Activated CD8-positive, alpha-beta T cell treated with anti-CD3 and anti-CD28 coated beads for 36 hours (primary cell): Measurements from ENCODE around the gene AREL1. TPM values are rescaled to one million over a fixed set of nuclear protein-coding genes. Genes with fewer than 3 reads are reported as not detected.

ENCODE experiments used
- ATAC-seq: fragments of 200-7000 bp; cut with Tn5 transposase; one replicate; pipeline ENCODE4 v1.10.0; 2021; ENCODE audit warnings: mild to moderate bottlenecking, moderate library complexity
- CTCF ChIA-PET: fragments of 350-600 bp; sonication (Branson Sonifier 250); formaldehyde crosslinking; loops from one replicate; lab custom pipeline; 2021; ENCODE audit warnings: antibody characterized with exemption; lab: Charles Lee
- POLR2A ChIA-PET: fragments of 350-600 bp; sonication (Branson Sonifier 250); formaldehyde crosslinking; loops from one replicate; lab custom pipeline; 2021; ENCODE audit warnings: antibody characterized with exemption; lab: Charles Lee
- DNase-seq: peaks from one replicate; pipeline ENCODE4 v3.0.0-alpha.2; 2020
- H3K27ac Mint-ChIP-seq: one replicate; pipeline ENCODE4 v1.8.0; 2021; ENCODE audit warnings: mild to moderate bottlenecking, mixed read lengths
- H3K27me3 Mint-ChIP-seq: one replicate; pipeline ENCODE4 v1.8.0; 2021; ENCODE audit warnings: mixed read lengths
- H3K36me3 Mint-ChIP-seq: one replicate; pipeline ENCODE4 v1.8.0; 2021; ENCODE audit warnings: low read depth, mixed read lengths
- H3K4me1 Mint-ChIP-seq: one replicate; pipeline ENCODE4 v1.8.0; 2021; ENCODE audit warnings: low read depth, mixed read lengths
- H3K4me3 Mint-ChIP-seq: one replicate; pipeline ENCODE4 v1.8.0; 2021; ENCODE audit warnings: mild to moderate bottlenecking, moderate library complexity, mixed read lengths
- H3K9me3 Mint-ChIP-seq: one replicate; pipeline ENCODE4 v1.8.0; 2021; ENCODE audit warnings: mixed read lengths
- intact Hi-C: fragments of 100-400 bp; cut with micrococcal nuclease; formaldehyde crosslinking; loops from one replicate; pipeline ENCODE4 v1.10.0; 2022
- total RNA-seq, 2 experiments: library from RNA; stranded (reverse); gene quantifications; one replicate each; pipeline ENCODE4 v1.2.3, GENCODE V29; 2021
- TF ChIP-seq, protein P1 (sequence below): fragments of 200-600 bp; IDR thresholded peaks from one replicate; pipeline ENCODE4 v1.8.0; 2022; ENCODE audit warnings: antibody characterized with exemption, mild to moderate bottlenecking

AREL1 gene
- total RNA-seq, 2 experiments from 2014 or later, result 26.4 to 28.2 TPM

DNA sequence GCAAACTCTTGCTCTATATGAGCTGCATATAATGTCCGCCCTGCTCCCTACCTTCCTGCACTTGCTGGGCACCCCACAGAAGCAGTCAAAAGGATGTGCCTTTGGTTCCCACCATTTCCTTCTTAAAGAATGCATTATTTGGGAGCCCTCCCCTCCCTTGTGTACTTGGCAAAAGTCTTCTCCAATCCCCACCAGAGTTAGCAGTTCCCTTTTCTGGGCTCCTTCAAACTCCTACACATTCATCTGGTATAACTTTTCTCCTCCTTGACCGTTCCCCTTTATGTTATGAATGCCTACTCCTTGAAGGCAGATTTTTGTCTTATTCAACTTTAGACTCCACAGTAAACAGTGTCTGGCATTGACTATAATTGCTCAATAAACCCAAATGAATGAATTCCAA, 27.8 kb downstream of the AREL1 start:
- no peak overlapping the region for H3K27ac Mint-ChIP-seq
- ChIA-PET POLR2A (interaction anchor here (0.7 kb wide), 1 partner anchor 100 kb away, joined by 3 read pairs; no protein-coding TSS in a partner anchor), CTCF (interaction anchor here (0.7 to 2.5 kb wide), 7 partner anchors 12 to 176 kb away, joined by 3 to 13 read pairs (median 3); no protein-coding TSS in a partner anchor)
- TF ChIP-seq, protein P1, sequence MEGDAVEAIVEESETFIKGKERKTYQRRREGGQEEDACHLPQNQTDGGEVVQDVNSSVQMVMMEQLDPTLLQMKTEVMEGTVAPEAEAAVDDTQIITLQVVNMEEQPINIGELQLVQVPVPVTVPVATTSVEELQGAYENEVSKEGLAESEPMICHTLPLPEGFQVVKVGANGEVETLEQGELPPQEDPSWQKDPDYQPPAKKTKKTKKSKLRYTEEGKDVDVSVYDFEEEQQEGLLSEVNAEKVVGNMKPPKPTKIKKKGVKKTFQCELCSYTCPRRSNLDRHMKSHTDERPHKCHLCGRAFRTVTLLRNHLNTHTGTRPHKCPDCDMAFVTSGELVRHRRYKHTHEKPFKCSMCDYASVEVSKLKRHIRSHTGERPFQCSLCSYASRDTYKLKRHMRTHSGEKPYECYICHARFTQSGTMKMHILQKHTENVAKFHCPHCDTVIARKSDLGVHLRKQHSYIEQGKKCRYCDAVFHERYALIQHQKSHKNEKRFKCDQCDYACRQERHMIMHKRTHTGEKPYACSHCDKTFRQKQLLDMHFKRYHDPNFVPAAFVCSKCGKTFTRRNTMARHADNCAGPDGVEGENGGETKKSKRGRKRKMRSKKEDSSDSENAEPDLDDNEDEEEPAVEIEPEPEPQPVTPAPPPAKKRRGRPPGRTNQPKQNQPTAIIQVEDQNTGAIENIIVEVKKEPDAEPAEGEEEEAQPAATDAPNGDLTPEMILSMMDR, result no peak
- no peaks in the 10 kb centered on the region for H3K27me3 Mint-ChIP-seq
- H3K4me1 Mint-ChIP-seq, result peaks cover 23% of the 10 kb centered on the region
- no peak overlapping the region for H3K4me3 Mint-ChIP-seq
- H3K9me3 Mint-ChIP-seq, result no peaks in the 10 kb centered on the region
- ATAC-seq (no peak), DNase-seq (no peak)
- H3K36me3 Mint-ChIP-seq, result peaks cover 38% of the 10 kb centered on the region
- intact Hi-C loops, result no loop called here

DNA sequence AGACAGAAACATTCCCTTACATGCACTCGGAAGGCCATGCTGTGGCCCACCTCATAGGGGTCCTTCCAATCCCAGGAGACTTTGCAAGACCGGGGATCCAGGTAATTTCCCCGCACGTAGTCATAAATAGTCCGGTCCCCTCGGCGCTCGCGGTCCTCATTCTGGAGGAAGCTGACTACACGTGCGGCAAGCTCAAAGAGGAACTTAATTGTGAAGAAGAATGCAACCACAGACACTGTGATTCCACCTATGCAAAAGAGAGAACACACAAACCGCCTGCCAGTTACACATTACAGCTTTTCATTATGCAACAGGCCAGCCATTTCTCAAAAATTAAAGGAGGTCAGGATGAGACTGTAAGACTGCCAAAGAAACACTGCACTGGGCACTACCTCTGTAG, 28.4 kb downstream of the AREL1 start:
- peaks cover 38% of the 10 kb centered on the region for H3K36me3 Mint-ChIP-seq
- CTCF ChIA-PET, result interaction anchor here (0.7 to 2.5 kb wide), 6 partner anchors 22 to 247 kb away, joined by 3 to 13 read pairs (median 3); no protein-coding TSS in a partner anchor

DNA sequence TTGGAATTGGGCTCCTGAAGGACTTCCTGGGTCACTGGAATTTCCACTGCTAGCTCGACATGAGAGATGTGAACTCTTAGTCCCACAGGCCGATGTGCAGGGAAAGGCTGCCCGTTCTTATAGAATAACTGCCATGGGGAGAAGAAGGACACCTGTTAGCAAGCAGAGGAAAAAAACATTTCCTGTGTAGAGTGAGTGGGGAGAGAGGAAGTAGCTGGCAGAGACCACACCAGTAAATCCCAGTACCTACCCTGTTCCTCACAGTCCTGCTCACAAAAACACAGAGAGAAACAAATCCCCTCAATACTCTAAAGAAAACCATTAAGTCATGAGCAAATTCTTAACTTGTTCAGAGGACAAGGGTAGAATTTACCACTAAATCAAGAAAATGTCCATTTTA, 29.5 kb downstream of the AREL1 start:
- Mint-ChIP-seq H3K9me3 (no peaks in the 10 kb centered on the region), H3K27me3 (no peaks in the 10 kb centered on the region), H3K27ac (peak overlapping the region; percentile 17), H3K4me3 (no peak overlapping the region), H3K4me1 (peaks cover 23% of the 10 kb centered on the region), H3K36me3 (peaks cover 32% of the 10 kb centered on the region)
- ChIA-PET CTCF (interaction anchor here (1.5 kb wide), 1 partner anchor 178 kb away, joined by 3 read pairs; no protein-coding TSS in a partner anchor), POLR2A (interaction anchor here (0.7 kb wide), 1 partner anchor 71 kb away, joined by 3 read pairs; no protein-coding TSS in a partner anchor)
- ATAC-seq (no peak), DNase-seq (no peak)
- intact Hi-C loops, result no loop called here
- TF ChIP-seq, protein P1, result no peak

More for the DNA sequence above, 28.4 kb downstream of the AREL1 start:
- Mint-ChIP-seq H3K27ac (no peak overlapping the region), H3K9me3 (no peaks in the 10 kb centered on the region), H3K4me1 (peaks cover 23% of the 10 kb centered on the region), H3K4me3 (no peak overlapping the region), H3K27me3 (no peaks in the 10 kb centered on the region)
- DNase-seq (peak; percentile 28), ATAC-seq (peak; percentile 37)
- intact Hi-C loops, result no loop called here
- POLR2A ChIA-PET, result no interaction called here
- TF ChIP-seq, protein P1, result no peak

DNA sequence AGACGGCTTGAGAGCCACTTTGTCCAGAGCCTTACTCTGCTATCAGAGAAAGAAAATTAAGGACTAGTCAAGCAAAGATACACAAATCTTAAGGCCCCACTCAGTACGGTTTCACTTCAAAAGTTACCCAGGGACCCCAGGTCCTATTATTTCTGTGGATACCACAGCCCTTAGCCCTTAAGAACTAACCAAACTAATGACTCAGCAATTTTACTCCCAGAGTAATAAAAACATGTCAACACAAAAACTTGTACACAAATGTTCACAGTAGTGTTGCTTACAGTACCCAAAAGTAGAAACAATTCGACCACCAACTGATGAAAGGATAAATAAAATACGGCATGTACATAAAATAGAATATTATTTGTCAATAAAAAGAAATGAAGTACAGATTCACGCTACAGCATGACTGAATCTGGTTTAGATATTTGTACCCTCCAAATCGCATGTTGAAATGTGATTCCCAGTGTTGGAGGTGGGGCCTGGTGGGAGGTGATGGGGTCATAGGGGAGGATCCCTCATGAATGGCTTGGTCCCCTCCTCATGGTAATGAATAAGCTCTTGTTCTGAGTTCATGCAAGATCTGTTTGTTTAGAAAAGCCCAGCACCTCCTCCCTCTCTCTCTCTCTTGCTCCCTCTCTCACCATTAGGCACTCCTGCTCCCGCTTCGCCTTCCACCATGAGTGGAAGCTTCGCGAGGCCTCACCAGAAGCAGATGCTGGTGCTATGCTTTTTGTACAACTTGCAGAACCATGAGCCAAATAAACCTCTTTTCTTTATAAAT, 30.5 kb downstream of the AREL1 start:
- intact Hi-C loops, result no loop called here
- POLR2A ChIA-PET, result no interaction called here
- TF ChIP-seq, protein P1, result no peak
- H3K36me3 Mint-ChIP-seq, result peaks cover 30% of the 10 kb centered on the region
- CTCF ChIA-PET, result interaction anchor here (1.1 kb wide), 1 partner anchor 14 kb away, joined by 3 read pairs; no protein-coding TSS in a partner anchor
- H3K27ac Mint-ChIP-seq, result peak overlapping the region; percentile 59
- DNase-seq, result no peak
- no peaks in the 10 kb centered on the region for H3K27me3 Mint-ChIP-seq
- peaks cover 23% of the 10 kb centered on the region for H3K4me1 Mint-ChIP-seq
- no peak for ATAC-seq
- no peaks in the 10 kb centered on the region for H3K9me3 Mint-ChIP-seq
- no peak overlapping the region for H3K4me3 Mint-ChIP-seq

DNA sequence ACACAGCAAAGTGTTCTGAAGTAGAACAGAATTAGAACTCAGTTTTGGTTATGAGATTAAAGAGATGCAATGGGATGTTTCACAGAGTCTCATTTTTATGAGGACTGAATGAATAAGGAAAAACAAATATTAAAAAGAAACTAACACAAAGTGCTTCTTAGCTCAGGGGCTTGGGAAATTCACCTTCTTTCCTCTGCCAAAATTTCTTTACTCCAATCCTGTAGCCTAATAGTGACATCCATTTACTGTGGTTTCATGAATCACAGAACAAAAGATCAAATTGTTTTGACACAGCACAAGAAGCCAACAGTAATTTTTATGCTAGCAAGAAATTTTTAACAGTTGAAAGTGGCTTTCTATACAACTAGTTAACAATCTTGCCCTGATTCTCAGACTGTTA, 37.7 kb downstream of the AREL1 start:
- H3K4me3 Mint-ChIP-seq, result no peak overlapping the region
- TF ChIP-seq, protein P1, result no peak
- POLR2A ChIA-PET, result no interaction called here
- no peaks in the 10 kb centered on the region for H3K27me3 Mint-ChIP-seq
- peaks cover 32% of the 10 kb centered on the region for H3K36me3 Mint-ChIP-seq
- no peaks in the 10 kb centered on the region for H3K9me3 Mint-ChIP-seq
- CTCF ChIA-PET, result interaction anchor here (1.3 kb wide), 1 partner anchor 66 kb away, joined by 4 read pairs; no protein-coding TSS in a partner anchor
- ATAC-seq, result no peak
- DNase-seq, result no peak
- intact Hi-C loops, result no loop called here
- no peaks in the 10 kb centered on the region for H3K4me1 Mint-ChIP-seq
- H3K27ac Mint-ChIP-seq, result no peak overlapping the region
